SU-DHL-6 (cell line): ENCODE results near the gene ARHGEF37.

Experiments
- EZH2phosphoT487 ChIP-seq: fragments of 200-600 bp; sonication (generic), shearing (Covaris generic); conservative IDR thresholded peaks from 2 replicates; pipeline ENCODE4 v1.6.1; 2018; ENCODE audit warnings: mild to moderate bottlenecking, antibody characterized with exemption, low read length, moderate library complexity, mixed read lengths
- TF ChIP-seq, protein P1 (sequence below): fragments of 200-600 bp; sonication (generic); IDR thresholded peaks from one replicate; pipeline ENCODE4 v1.5.1; 2017; ENCODE audit warnings: antibody characterized with exemption, mild to moderate bottlenecking, low read length, moderate library complexity; ENCODE audit not compliant: insufficient read depth, poor library complexity, severe bottlenecking

DNA sequence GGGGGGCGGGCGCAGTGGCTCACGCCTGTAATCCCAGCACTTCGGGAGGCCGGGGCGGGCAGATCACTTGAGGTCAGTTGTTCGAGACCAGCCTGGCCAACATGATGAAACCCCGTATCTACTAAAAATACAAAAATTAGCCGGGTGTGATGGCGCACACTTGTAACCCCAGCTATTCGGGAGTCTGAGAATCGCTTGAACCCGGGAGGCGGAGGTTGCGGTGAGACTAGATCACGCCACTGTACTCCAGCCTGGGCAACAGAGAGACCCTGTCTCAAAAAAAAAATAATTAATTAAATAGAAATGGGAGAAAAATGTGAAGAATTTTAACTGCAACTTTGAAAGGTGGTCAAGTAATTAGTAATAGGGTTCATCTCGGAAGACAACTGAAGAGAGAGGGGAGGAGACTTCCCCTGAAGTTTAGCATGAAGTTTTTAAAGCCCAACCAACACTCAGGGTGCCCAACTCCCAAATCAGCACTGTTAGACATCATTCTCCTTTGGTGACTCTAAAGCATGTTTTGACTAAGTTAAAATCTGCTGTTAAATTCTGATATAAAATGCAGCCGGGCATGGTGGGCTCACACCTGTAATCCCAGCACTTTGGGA, 28.6 kb upstream of the ARHGEF37 start:
- TF ChIP-seq, protein P1, sequence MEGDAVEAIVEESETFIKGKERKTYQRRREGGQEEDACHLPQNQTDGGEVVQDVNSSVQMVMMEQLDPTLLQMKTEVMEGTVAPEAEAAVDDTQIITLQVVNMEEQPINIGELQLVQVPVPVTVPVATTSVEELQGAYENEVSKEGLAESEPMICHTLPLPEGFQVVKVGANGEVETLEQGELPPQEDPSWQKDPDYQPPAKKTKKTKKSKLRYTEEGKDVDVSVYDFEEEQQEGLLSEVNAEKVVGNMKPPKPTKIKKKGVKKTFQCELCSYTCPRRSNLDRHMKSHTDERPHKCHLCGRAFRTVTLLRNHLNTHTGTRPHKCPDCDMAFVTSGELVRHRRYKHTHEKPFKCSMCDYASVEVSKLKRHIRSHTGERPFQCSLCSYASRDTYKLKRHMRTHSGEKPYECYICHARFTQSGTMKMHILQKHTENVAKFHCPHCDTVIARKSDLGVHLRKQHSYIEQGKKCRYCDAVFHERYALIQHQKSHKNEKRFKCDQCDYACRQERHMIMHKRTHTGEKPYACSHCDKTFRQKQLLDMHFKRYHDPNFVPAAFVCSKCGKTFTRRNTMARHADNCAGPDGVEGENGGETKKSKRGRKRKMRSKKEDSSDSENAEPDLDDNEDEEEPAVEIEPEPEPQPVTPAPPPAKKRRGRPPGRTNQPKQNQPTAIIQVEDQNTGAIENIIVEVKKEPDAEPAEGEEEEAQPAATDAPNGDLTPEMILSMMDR: no peak
- no peak for TF ChIP-seq EZH2phosphoT487
